IMR-90 (cell line): Measurements from ENCODE around the gene FAM174C. TPM values are rescaled to one million over a fixed set of nuclear protein-coding genes. Genes with fewer than 3 reads are reported as not detected.

Experiments used
- ATAC-seq: fragments of 200-7000 bp; cut with Tn5 transposase; 2 replicates; pipeline ENCODE4 v1.9.1; 2020; ENCODE audit warnings: low read depth, mild to moderate bottlenecking, moderate library complexity
- BruUV-seq: library from RNA; stranded (reverse); fragments of 400-500 nt; replicated peaks from 2 replicates; lab custom pipeline; 2021; lab: Mats Ljungman, UMichigan
- CTCF ChIA-PET: fragments of 300-600 bp; formaldehyde crosslinking; extraction: SDS; loops from one replicate; lab custom pipeline; 2021; ENCODE audit warnings: antibody characterized with exemption; lab: Yijun Ruan, JAX
- POLR2A ChIA-PET: fragments of 300-600 bp; sonication (Branson Sonifier 250); formaldehyde crosslinking; loops from one replicate; lab custom pipeline; 2022; ENCODE audit warnings: antibody characterized with exemption; ENCODE audit not compliant: unreplicated experiment; lab: Charles Lee
- DNase-seq: peaks from one replicate; pipeline ENCODE4 v3.0.0; 2013
- H2AFZ ChIP-seq: replicated peaks from 2 replicates; pipeline ENCODE3; 2013; ENCODE audit warnings: low read length, mild to moderate bottlenecking; ENCODE audit not compliant: poor library complexity
- H2AK5ac ChIP-seq: 2 replicates; pipeline ENCODE4 v1.6.1; 2013; ENCODE audit warnings: low read depth, low read length, inconsistent platforms
- H2AK9ac ChIP-seq: replicated peaks from 2 replicates; pipeline ENCODE3; 2013; ENCODE audit warnings: mild to moderate bottlenecking, low read depth, low read length, moderate library complexity; ENCODE audit not compliant: poor library complexity
- H2BK120ac ChIP-seq: 2 replicates; pipeline ENCODE4 v1.6.1; 2013; ENCODE audit warnings: low read depth, low read length, inconsistent platforms
- H2BK15ac ChIP-seq: 3 replicates; pipeline ENCODE4 v1.6.1; 2013; ENCODE audit warnings: low read depth, low read length, inconsistent platforms
- H2BK20ac ChIP-seq: 2 replicates; pipeline ENCODE4 v1.6.1; 2013; ENCODE audit warnings: low read depth, mild to moderate bottlenecking, inconsistent platforms, low read length, moderate library complexity
- H2BK5ac ChIP-seq: 2 replicates; pipeline ENCODE4 v1.6.1; 2013; ENCODE audit warnings: mild to moderate bottlenecking, low read depth, low read length, inconsistent platforms; ENCODE audit not compliant: poor library complexity, severe bottlenecking
- H3K14ac ChIP-seq: replicated peaks from 2 replicates; pipeline ENCODE4 v1.6.1; 2013; ENCODE audit warnings: low read depth, low read length, inconsistent platforms
- H3K18ac ChIP-seq: 2 replicates; pipeline ENCODE4 v1.6.1; 2013; ENCODE audit warnings: low read depth, low read length, control low read depth
- H3K23ac ChIP-seq: 2 replicates; pipeline ENCODE4 v1.6.1; 2013; ENCODE audit warnings: low read depth, low read length, inconsistent platforms
- H3K27ac ChIP-seq: 2 replicates; pipeline ENCODE4 v1.5.1; 2013; ENCODE audit warnings: mild to moderate bottlenecking, control low read depth, low read length; ENCODE audit not compliant: insufficient read depth
- H3K27me3 ChIP-seq: 2 replicates; pipeline ENCODE4 v1.6.1; 2013; ENCODE audit warnings: low read length; ENCODE audit not compliant: control insufficient read depth, insufficient read depth
- H3K36me3 ChIP-seq: 2 replicates; pipeline ENCODE4 v1.6.1; 2013; ENCODE audit warnings: low read length, mixed read lengths; ENCODE audit not compliant: control insufficient read depth, insufficient read depth
- H3K4ac ChIP-seq: 2 replicates; pipeline ENCODE4 v1.6.1; 2013; ENCODE audit warnings: low read depth, low read length, inconsistent platforms
- H3K4me1 ChIP-seq: 2 replicates; pipeline ENCODE4 v1.6.1; 2013; ENCODE audit warnings: low read length, mixed read lengths; ENCODE audit not compliant: control insufficient read depth, insufficient read depth
- H3K4me2 ChIP-seq: 2 replicates; pipeline ENCODE4 v1.6.1; 2013; ENCODE audit warnings: low read depth, mild to moderate bottlenecking, control low read depth, low read length, moderate library complexity
- H3K4me3 ChIP-seq: 2 replicates; pipeline ENCODE4 v1.5.1; 2013; ENCODE audit warnings: low read depth, mild to moderate bottlenecking, control low read depth, low read length, moderate library complexity; ENCODE audit not compliant: insufficient read depth
- H3K56ac ChIP-seq: 2 replicates; pipeline ENCODE4 v1.6.1; 2013; ENCODE audit warnings: low read length, inconsistent platforms; ENCODE audit not compliant: insufficient read depth; ENCODE audit errors: extremely low read depth
- H3K79me1 ChIP-seq, 2 experiments: 2 replicates each; pipeline ENCODE4 v1.6.1; 2013; ENCODE audit warnings: low read length in 2 of 2, inconsistent platforms in 1 of 2, low read depth in 1 of 2
- H3K9ac ChIP-seq: 2 replicates; pipeline ENCODE4 v1.6.1; 2013; ENCODE audit warnings: low read depth, low read length, control low read depth
- H3K9me1 ChIP-seq: 2 replicates; pipeline ENCODE4 v1.6.1; 2013; ENCODE audit warnings: low read length, inconsistent platforms; ENCODE audit not compliant: insufficient read depth
- H3K9me3 ChIP-seq: 2 replicates; pipeline ENCODE4 v1.6.1; 2013; ENCODE audit warnings: low read length; ENCODE audit not compliant: control insufficient read depth, insufficient read depth
- H4K20me1 ChIP-seq: 2 replicates; pipeline ENCODE4 v1.6.1; 2013; ENCODE audit warnings: low read length, inconsistent platforms; ENCODE audit not compliant: insufficient read depth
- H4K5ac ChIP-seq: 2 replicates; pipeline ENCODE4 v1.6.1; 2013; ENCODE audit warnings: mild to moderate bottlenecking, low read depth, low read length, control low read depth
- H4K8ac ChIP-seq, 2 experiments: 2 replicates each; pipeline ENCODE4 v1.6.1; 2013; ENCODE audit warnings: low read depth in 2 of 2, low read length in 2 of 2, control low read depth in 1 of 2, inconsistent platforms in 1 of 2
- H4K91ac ChIP-seq: 2 replicates; pipeline ENCODE4 v1.6.1; 2013; ENCODE audit warnings: low read depth, low read length, inconsistent platforms; ENCODE audit not compliant: insufficient read depth
- BHLHE40 ChIP-seq: fragments of 150-350 bp; IDR thresholded peaks from 2 replicates; pipeline ENCODE4 v1.6.1; 2016; ENCODE audit warnings: mild to moderate bottlenecking, low read depth, low read length
- CEBPB ChIP-seq: IDR thresholded peaks from 2 replicates; pipeline ENCODE4 v1.6.1; 2012; ENCODE audit warnings: low read depth, low read length, improper control_type of control experiment
- CHD1 ChIP-seq: IDR thresholded peaks from 2 replicates; pipeline ENCODE4 v1.6.1; 2012; ENCODE audit warnings: low read depth, low read length, improper control_type of control experiment
- FOS ChIP-seq: fragments of 150-350 bp; IDR thresholded peaks from 2 replicates; pipeline ENCODE4 v1.6.1; 2016; ENCODE audit warnings: low read depth, low read length
- MAFK ChIP-seq: IDR thresholded peaks from 2 replicates; pipeline ENCODE4 v1.6.1; 2012; ENCODE audit warnings: low read depth, low read length, improper control_type of control experiment
- MAZ ChIP-seq: IDR thresholded peaks from 2 replicates; pipeline ENCODE4 v1.6.1; 2012; ENCODE audit warnings: low read depth, mild to moderate bottlenecking, low read length, improper control_type of control experiment, moderate library complexity, borderline replicate concordance
- MXI1 ChIP-seq: IDR thresholded peaks from 2 replicates; pipeline ENCODE4 v1.6.1; 2012; ENCODE audit warnings: low read depth, mild to moderate bottlenecking, low read length, moderate library complexity, borderline replicate concordance
- NFE2L2 ChIP-seq: fragments of 150-350 bp; IDR thresholded peaks from 2 replicates; pipeline ENCODE4 v1.6.1; 2016; ENCODE audit warnings: low read depth, mild to moderate bottlenecking, low read length
- POLR2A ChIP-seq: IDR thresholded peaks from 2 replicates; pipeline ENCODE4 v1.6.1; 2012; ENCODE audit warnings: mild to moderate bottlenecking, low read depth, low read length
- RCOR1 ChIP-seq: IDR thresholded peaks from 2 replicates; pipeline ENCODE4 v1.6.1; 2012; ENCODE audit warnings: mild to moderate bottlenecking, low read length, improper control_type of control experiment; ENCODE audit not compliant: insufficient replicate concordance
- RFX5 ChIP-seq: IDR thresholded peaks from 2 replicates; pipeline ENCODE4 v1.8.0; 2012; ENCODE audit warnings: low read depth, mild to moderate bottlenecking, low read length, moderate library complexity
- SMC3 ChIP-seq: fragments of 150-350 bp; IDR thresholded peaks from 2 replicates; pipeline ENCODE4 v1.6.1; 2016; ENCODE audit warnings: low read depth, mild to moderate bottlenecking, antibody characterized with exemption, low read length, moderate library complexity
- WGBS, 2 experiments: methylation state at CpG; one replicate each; pipeline versions ENCODE4 v1.1.5 to v1.1.7; 2013; ENCODE audit warnings: missing lambda C conversion rate in 2 of 2; ENCODE audit not compliant: insufficient read length in 1 of 2; ENCODE audit errors: extremely low coverage in 2 of 2; 5-methylcytosine and 5-hydroxymethylcytosine counted together
- dilution Hi-C: fragments of 300-500 bp; cut with HindIII; formaldehyde crosslinking; loops from one replicate; pipeline ENCODE4 v1.14.3; 2018; ENCODE audit warnings: low sequenced_read_pairs; ENCODE audit not compliant: unreplicated experiment
- in situ Hi-C: fragments of 300-500 bp; cut with MboI; formaldehyde crosslinking; loops from 3 replicates; pipeline ENCODE4 v1.14.3; 2019; ENCODE audit warnings: low sequenced_read_pairs, inconsistent platforms, mixed read lengths
- intact Hi-C: fragments of 100-400 bp; cut with micrococcal nuclease; formaldehyde crosslinking; loops from 2 replicates; pipeline ENCODE4 v1.10.0; 2022
- polyA plus RNA-seq, 3 experiments: library from polyadenylated mRNA; depleted of rRNA; stranded (reverse); fragments of >200 nt; gene quantifications; 2 replicates each; pipeline ENCODE4 v1.2.3, GENCODE V29; 2012; ENCODE audit warnings: low replicate concordance in 1 of 3
- total RNA-seq: library from RNA; depleted of rRNA; stranded (reverse); fragments of >200 nt; gene quantifications from 2 replicates; pipeline ENCODE4 v1.2.3, GENCODE V29; 2012
- TF ChIP-seq, protein P1 (sequence below): fragments of 150-350 bp; IDR thresholded peaks from 2 replicates; pipeline ENCODE4 v1.6.1; 2017; ENCODE audit warnings: mild to moderate bottlenecking, antibody characterized with exemption, low read length, low read depth
- TF ChIP-seq, protein P2 (sequence below): conservative IDR thresholded peaks from 2 replicates; pipeline ENCODE4 v1.5.1; 2012; ENCODE audit warnings: mild to moderate bottlenecking, low read depth, low read length, improper control_type of control experiment

Gene FAM174C
- total and polyA plus RNA-seq, 2 of the 4 experiments (the other 2 are of a cell fraction): 7.5 to 61.8 TPM

DNA sequence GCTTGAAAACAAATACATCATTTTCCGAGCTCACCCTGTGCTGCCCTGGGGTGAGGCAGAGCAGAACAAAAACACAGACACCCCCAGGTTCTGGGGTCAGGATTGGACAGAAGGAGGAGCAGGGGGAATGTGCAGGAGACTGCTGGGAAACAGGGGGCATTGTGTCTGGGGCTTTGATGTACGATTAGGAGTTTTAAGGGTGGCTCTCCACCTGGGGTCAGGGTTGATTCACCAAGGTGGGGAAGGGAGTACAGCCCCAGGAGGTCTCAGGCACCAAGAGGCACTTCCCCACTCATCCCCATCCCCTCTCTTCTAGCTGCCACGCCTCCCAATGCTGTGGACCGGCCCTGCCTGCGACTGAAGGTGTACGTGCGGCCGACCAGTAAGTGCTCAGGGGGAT lies 22.9 kb downstream of the FAM174C start:
- Histone ChIP-seq H4K8ac (no peak overlapping the region), H3K14ac (no peak overlapping the region), H2AFZ (no peak overlapping the region), H3K56ac (no peak overlapping the region), H3K79me1 (no peaks in the 10 kb centered on the region), H4K5ac (no peak overlapping the region), H3K27me3 (peaks cover 7% of the 10 kb centered on the region; the same call in 1 of the 2 replicates), H3K4me1 (peaks cover 3% of the 10 kb centered on the region; the same call in 1 of the 2 replicates), H2BK20ac (no peak overlapping the region), H3K36me3 (no peaks in the 10 kb centered on the region), H2AK9ac (no peak overlapping the region), H3K23ac (no peak overlapping the region), H2BK15ac (no peak overlapping the region), H4K20me1 (no peaks in the 10 kb centered on the region), H3K4ac (no peak overlapping the region), H3K4me3 (no peak overlapping the region), H2BK120ac (no peak overlapping the region), H4K91ac (no peak overlapping the region), H2BK5ac (no peak overlapping the region), H3K18ac (no peak overlapping the region), H3K9me1 (no peaks in the 10 kb centered on the region), H3K27ac (no peak overlapping the region), H3K9ac (no peak overlapping the region), H3K9me3 (no peaks in the 10 kb centered on the region), H2AK5ac (no peak overlapping the region), H3K4me2 (no peak overlapping the region)
- TF ChIP-seq CEBPB (no peak), MAFK (no peak), MXI1 (no peak), NFE2L2 (no peak), MAZ (no peak), RFX5 (no peak), BHLHE40 (no peak), CHD1 (no peak), RCOR1 (no peak), FOS (no peak), SMC3 (no peak), POLR2A (no peak)
- TF ChIP-seq, protein P1, sequence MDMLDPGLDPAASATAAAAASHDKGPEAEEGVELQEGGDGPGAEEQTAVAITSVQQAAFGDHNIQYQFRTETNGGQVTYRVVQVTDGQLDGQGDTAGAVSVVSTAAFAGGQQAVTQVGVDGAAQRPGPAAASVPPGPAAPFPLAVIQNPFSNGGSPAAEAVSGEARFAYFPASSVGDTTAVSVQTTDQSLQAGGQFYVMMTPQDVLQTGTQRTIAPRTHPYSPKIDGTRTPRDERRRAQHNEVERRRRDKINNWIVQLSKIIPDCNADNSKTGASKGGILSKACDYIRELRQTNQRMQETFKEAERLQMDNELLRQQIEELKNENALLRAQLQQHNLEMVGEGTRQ: no peak
- TF ChIP-seq, protein P2, sequence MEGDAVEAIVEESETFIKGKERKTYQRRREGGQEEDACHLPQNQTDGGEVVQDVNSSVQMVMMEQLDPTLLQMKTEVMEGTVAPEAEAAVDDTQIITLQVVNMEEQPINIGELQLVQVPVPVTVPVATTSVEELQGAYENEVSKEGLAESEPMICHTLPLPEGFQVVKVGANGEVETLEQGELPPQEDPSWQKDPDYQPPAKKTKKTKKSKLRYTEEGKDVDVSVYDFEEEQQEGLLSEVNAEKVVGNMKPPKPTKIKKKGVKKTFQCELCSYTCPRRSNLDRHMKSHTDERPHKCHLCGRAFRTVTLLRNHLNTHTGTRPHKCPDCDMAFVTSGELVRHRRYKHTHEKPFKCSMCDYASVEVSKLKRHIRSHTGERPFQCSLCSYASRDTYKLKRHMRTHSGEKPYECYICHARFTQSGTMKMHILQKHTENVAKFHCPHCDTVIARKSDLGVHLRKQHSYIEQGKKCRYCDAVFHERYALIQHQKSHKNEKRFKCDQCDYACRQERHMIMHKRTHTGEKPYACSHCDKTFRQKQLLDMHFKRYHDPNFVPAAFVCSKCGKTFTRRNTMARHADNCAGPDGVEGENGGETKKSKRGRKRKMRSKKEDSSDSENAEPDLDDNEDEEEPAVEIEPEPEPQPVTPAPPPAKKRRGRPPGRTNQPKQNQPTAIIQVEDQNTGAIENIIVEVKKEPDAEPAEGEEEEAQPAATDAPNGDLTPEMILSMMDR: no peak
- in situ Hi-C loops (no loop called here), dilution Hi-C loops (no loop called here), intact Hi-C loops (no loop called here)
- WGBS, 2 experiments: 87% methylated on average over 3 of the region's 8 CpGs; no CpG with 5 or more reads in 1 of the 2 experiments
- DNase-seq (no peak), ATAC-seq (no peak)
- ChIA-PET POLR2A (no interaction called here), CTCF (no interaction called here)
- no TSS peak for BruUV-seq
